K562 (cell line): ENCODE measurements around the gene GLMP. TPM values are rescaled to one million over a fixed set of nuclear protein-coding genes. Genes with fewer than 3 reads are reported as not detected.

ENCODE experiments used
- ATAC-seq: fragments of 200-7000 bp; cut with Tn5 transposase; 3 replicates; pipeline ENCODE4 v1.9.1; 2020; ENCODE audit warnings: moderate library complexity
- BruUV-seq: library from RNA; stranded (reverse); fragments of 400-500 nt; replicated peaks from 2 replicates; lab custom pipeline; 2021; lab: Mats Ljungman, UMichigan
- CTCF ChIA-PET: fragments of 300-600 bp; formaldehyde crosslinking; extraction: SDS; loops from one replicate; lab custom pipeline; 2021; ENCODE audit warnings: low intra/inter-chr PET ratio; lab: Yijun Ruan, JAX
- POLR2A ChIA-PET: fragments of 300-600, 350-650 bp; sonication (Branson Sonifier 250); formaldehyde crosslinking; extraction: SDS; loops from one replicate; lab custom pipeline; 2021; ENCODE audit warnings: antibody characterized with exemption, inconsistent platforms; lab: Yijun Ruan, JAX
- DNase-seq, 4 experiments: peaks; one replicate each; pipeline versions ENCODE4 v3.0.0 to v3.0.0-alpha.2; 2011 to 2018; ENCODE audit warnings: low spot score in 3 of 4, mixed read lengths in 3 of 4; ENCODE audit errors: extremely low read depth in 1 of 4
- FAIRE-seq: peaks from 2 replicates; lab custom pipeline; 2011; peaks lifted over from hg19 to GRCh38; lab: Jason Lieb, UNC
- H2AFZ ChIP-seq: 2 replicates; pipeline ENCODE4 v1.6.0; 2011; ENCODE audit warnings: low read depth, low read length, control low read depth, inconsistent platforms
- H3K27ac ChIP-seq: fragments of 200-600 bp; 3 replicates; pipeline ENCODE4 v1.8.0; 2011; ENCODE audit warnings: low read depth, mild to moderate bottlenecking, control low read depth, inconsistent platforms, low read length, moderate library complexity, mixed read lengths; ENCODE audit errors: extremely low read depth
- H3K27me3 ChIP-seq, 2 experiments: fragments of 300-600 bp in 1 of 2; 2 replicates in 1 of 2; 3 replicates in 1 of 2; pipeline versions ENCODE4 v1.6.0 to v1.8.0; 2011; ENCODE audit warnings: inconsistent platforms in 2 of 2, low read length in 2 of 2, mild to moderate bottlenecking in 1 of 2, mixed read lengths in 1 of 2, moderate library complexity in 1 of 2; ENCODE audit not compliant: control insufficient read depth in 2 of 2, insufficient read depth in 2 of 2
- H3K36me3 ChIP-seq: fragments of 300-600 bp; 3 replicates; pipeline ENCODE4 v1.8.0; 2011; ENCODE audit warnings: mild to moderate bottlenecking, low read length, inconsistent platforms; ENCODE audit not compliant: control insufficient read depth, insufficient read depth
- H3K4me1 ChIP-seq, 2 experiments: fragments of 200-600 bp in 1 of 2; replicated peaks in 1 of 2; 2 replicates in 1 of 2; 3 replicates in 1 of 2; pipeline versions ENCODE4 v1.5.1 to v1.8.0; 2011; ENCODE audit warnings: inconsistent platforms in 2 of 2, low read length in 2 of 2, mild to moderate bottlenecking in 1 of 2, mixed read lengths in 1 of 2, moderate library complexity in 1 of 2; ENCODE audit not compliant: control insufficient read depth in 2 of 2, insufficient read depth in 2 of 2
- H3K4me2 ChIP-seq: 2 replicates; pipeline ENCODE4 v1.6.1; 2011; ENCODE audit warnings: low read length, control low read depth, inconsistent platforms, mixed read lengths; ENCODE audit not compliant: insufficient read depth
- H3K4me3 ChIP-seq: fragments of 200-600 bp; sonication (generic), shearing (Covaris generic); 2 replicates; pipeline ENCODE4 v1.5.1; 2016; ENCODE audit warnings: control low read depth, inconsistent platforms
- H3K79me2 ChIP-seq: fragments of 200-600 bp; 3 replicates; pipeline ENCODE4 v1.8.0; 2011; ENCODE audit warnings: low read length, inconsistent platforms; ENCODE audit not compliant: control insufficient read depth, insufficient read depth
- H3K9ac ChIP-seq, 2 experiments: 2 replicates each; pipeline versions ENCODE4 v1.6.0 to v1.6.1; 2011; ENCODE audit warnings: low read depth in 2 of 2, low read length in 2 of 2, control low read depth in 1 of 2, inconsistent platforms in 1 of 2, mild to moderate bottlenecking in 1 of 2, mixed read lengths in 1 of 2; ENCODE audit not compliant: insufficient read depth in 1 of 2
- H3K9me1 ChIP-seq: one replicate; pipeline ENCODE4 v1.6.0; 2011; ENCODE audit warnings: inconsistent platforms, mild to moderate bottlenecking, low read length, moderate library complexity; ENCODE audit not compliant: control insufficient read depth, insufficient read depth
- H3K9me3 ChIP-seq: replicated peaks from 2 replicates; pipeline ENCODE4 v1.5.1; 2011; ENCODE audit warnings: low read depth, low read length, inconsistent platforms; ENCODE audit not compliant: control insufficient read depth, insufficient read depth
- H4K20me1 ChIP-seq: replicated peaks from 2 replicates; pipeline ENCODE4 v1.6.1; 2011; ENCODE audit warnings: low read length, inconsistent platforms, mixed read lengths; ENCODE audit not compliant: control insufficient read depth, insufficient read depth
- BACH1 ChIP-seq: fragments of 200-800 bp; sonication (Bioruptor generic); IDR thresholded peaks from 2 replicates; pipeline ENCODE4 v1.6.1; 2016; ENCODE audit warnings: missing genetic modification characterization, missing compliant biosample characterization
- BCL6 ChIP-seq: fragments of 250-450 bp; sonication (Bioruptor Pico); IDR thresholded peaks from 2 replicates; pipeline ENCODE4 v1.4.0; 2020
- BMI1 ChIP-seq: fragments of 150-350 bp; IDR thresholded peaks from 2 replicates; pipeline ENCODE4 v1.6.1; 2014; ENCODE audit warnings: low read length
- CGGBP1 ChIP-seq: fragments of 250-450 bp; sonication (Bioruptor Pico); IDR thresholded peaks from 2 replicates; pipeline ENCODE4 v1.9.0; 2021; ENCODE audit warnings: mild to moderate bottlenecking
- CREB1 ChIP-seq, 2 experiments: sonication (generic) in 1 of 2; formaldehyde crosslinking in 1 of 2; IDR thresholded peaks; 2 replicates each; pipeline versions ENCODE4 v1.6.1 to v1.8.0; 2012 to 2022; ENCODE audit warnings: inconsistent platforms in 1 of 2, mild to moderate bottlenecking in 1 of 2, missing genetic modification reagents in 1 of 2, moderate library complexity in 1 of 2
- ETV6 ChIP-seq, 3 experiments: fragments of 150-350 bp in 1 of 3; sonication (generic) in 1 of 3; formaldehyde crosslinking in 1 of 3; IDR thresholded peaks; 2 replicates each; pipeline versions ENCODE4 v1.6.1 to v1.8.0; 2014 to 2022; ENCODE audit warnings: borderline replicate concordance in 2 of 3, low read depth in 2 of 3, antibody characterized with exemption in 1 of 3, low read length in 1 of 3, mild to moderate bottlenecking in 1 of 3, missing genetic modification reagents in 1 of 3
- FOS ChIP-seq: IDR thresholded peaks from 3 replicates; pipeline ENCODE4 v1.6.1; 2011; ENCODE audit not compliant: insufficient read length; ENCODE audit errors: extremely low read depth
- FOSL1 ChIP-seq: fragments of 200-800 bp; sonication (Bioruptor generic); conservative IDR thresholded peaks from 2 replicates; pipeline ENCODE4 v1.6.1; 2016; ENCODE audit warnings: missing genetic modification characterization, missing compliant biosample characterization
- GABPA ChIP-seq: fragments of 200-800 bp; sonication (Bioruptor generic); conservative IDR thresholded peaks from 2 replicates; pipeline ENCODE4 v1.6.1; 2016; ENCODE audit warnings: low read depth, missing genetic modification characterization, missing compliant biosample characterization
- MAFF ChIP-seq: IDR thresholded peaks from 2 replicates; pipeline ENCODE4 v1.6.1; 2012; ENCODE audit warnings: low read length, improper control_type of control experiment
- NFRKB ChIP-seq: fragments of 450-650 bp; IDR thresholded peaks from 2 replicates; pipeline ENCODE4 v1.6.1; 2016; ENCODE audit warnings: low read depth
- POLR2A ChIP-seq: fragments of 450-650 bp; conservative IDR thresholded peaks from 2 replicates; pipeline ENCODE4 v1.6.1; 2016
- POU5F1 ChIP-seq: fragments of 150-350 bp; IDR thresholded peaks from 2 replicates; pipeline ENCODE4 v1.6.1; 2014; ENCODE audit warnings: borderline replicate concordance, low read length, low read depth, mild to moderate bottlenecking; ENCODE audit not compliant: partially characterized antibody
- XRCC3 ChIP-seq: fragments of 450-650 bp; IDR thresholded peaks from 2 replicates; pipeline ENCODE4 v1.6.1; 2017; ENCODE audit warnings: mild to moderate bottlenecking, moderate library complexity
- ZC3H4 ChIP-seq: sonication (generic); formaldehyde crosslinking; IDR thresholded peaks from 2 replicates; pipeline ENCODE4 v1.9.0; 2021; ENCODE audit warnings: missing genetic modification reagents, borderline replicate concordance
- ZNF347 ChIP-seq: fragments of 450-650 bp; formaldehyde crosslinking; IDR thresholded peaks from 2 replicates; pipeline ENCODE4 v1.4.0; 2020; ENCODE audit warnings: low read depth, mild to moderate bottlenecking, moderate library complexity
- WGBS: fragments of 100-300 bp; shearing (Covaris generic); methylation state at CpG from one replicate; pipeline ENCODE4 v1.1.6; 2016; ENCODE audit warnings: low coverage, mixed read lengths; ENCODE audit not compliant: insufficient coverage; ENCODE audit errors: missing lambda C conversion rate; 5-methylcytosine and 5-hydroxymethylcytosine counted together
- in situ Hi-C: fragments of 300-500 bp; cut with MboI; formaldehyde crosslinking; loops from 4 replicates; pipeline ENCODE4 v1.15.0; 2018; ENCODE audit warnings: inconsistent platforms, mixed read lengths
- intact Hi-C: fragments of 100-400 bp; cut with micrococcal nuclease; formaldehyde crosslinking; loops from 2 replicates; pipeline ENCODE4 v1.14.2; 2022
- polyA plus RNA-seq, 8 experiments: library from polyadenylated mRNA; depleted of rRNA in 4 of 8; stranded (reverse) in 5 of 8; unstranded in 3 of 8; fragments of >200 nt; fragmentation: Nextera tagmentation in 2 of 8; fragmentation: Illumina TruSeq in 1 of 8; extraction: Ambion mirVana in 2 of 8; extraction: Trizol in 1 of 8; gene quantifications; 2 replicates each; pipeline versions ENCODE4 v1.2.1 to v1.2.3, GENCODE V29; 2011 to 2014; ENCODE audit warnings: inconsistent platforms in 1 of 8, missing spikeins in 1 of 8
- total RNA-seq, 7 experiments: library from RNA; depleted of rRNA in 6 of 7; stranded (reverse); fragments of >200 nt in 6 of 7; fragmentation: Illumina TruSeq in 2 of 7; extraction: Trizol in 2 of 7; gene quantifications; 2 replicates each; pipeline versions ENCODE4 v1.2.1 to v1.2.3, GENCODE V29; 2011 to 2021; ENCODE audit warnings: low replicate concordance in 1 of 7
- TF ChIP-seq, protein P1 (sequence below): fragments of 150-350 bp; IDR thresholded peaks from 2 replicates; pipeline ENCODE4 v1.6.1; 2014; ENCODE audit warnings: low read depth, mild to moderate bottlenecking, low read length, borderline replicate concordance

The GLMP gene
- total and polyA plus RNA-seq, 9 of the 15 experiments (the other 6 are each of a cell fraction or from before 2014, with no cell fraction given), result 8.3 to 28.2 (median 22.4) TPM

DNA sequence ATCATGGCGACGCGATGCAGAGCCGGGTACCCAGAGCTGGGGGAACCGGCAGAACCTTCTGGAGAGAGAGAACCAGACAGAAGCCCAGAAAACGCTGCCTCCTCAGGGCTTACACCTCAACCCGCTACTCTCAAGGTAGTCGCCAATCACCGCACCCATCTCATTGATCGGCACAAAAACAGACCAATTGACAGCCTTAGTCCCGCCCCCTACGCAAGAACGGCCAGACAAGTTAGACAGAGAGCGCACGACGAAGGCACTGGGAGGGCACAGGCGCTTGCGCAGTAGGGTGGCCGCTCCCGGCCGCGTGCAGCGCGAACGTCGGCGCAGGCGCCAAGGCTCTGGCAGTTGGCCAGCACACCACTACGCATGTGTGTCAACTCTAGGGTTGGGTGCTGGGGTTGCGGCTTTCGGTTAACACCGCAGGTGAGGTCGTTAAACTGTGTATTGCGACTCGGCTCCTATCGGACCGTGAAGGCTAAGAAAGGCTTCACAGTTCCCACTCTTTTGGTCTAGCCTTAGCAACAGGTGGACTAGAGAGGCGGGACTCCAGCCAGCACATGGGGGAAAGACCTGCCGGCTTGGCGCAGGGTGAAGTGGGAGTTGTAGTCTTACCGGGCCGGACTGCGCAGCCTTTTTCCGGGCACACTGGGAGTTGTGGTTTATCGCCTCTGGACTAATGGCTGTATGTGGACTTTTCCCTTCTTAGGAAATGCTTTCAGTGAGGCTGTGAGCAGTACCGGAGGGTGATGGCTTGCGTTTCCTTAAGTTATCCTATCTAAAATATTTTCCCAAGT, 42.9 kb upstream of the GLMP start, which contains the start of the genes CCT3 and TSACC:
Gene CCT3, minus strand, starts transcription at position 113 of the 797 bp plus-strand sequence. Its CDS starts 108 bp downstream, at position 5.
Gene TSACC, plus strand, starts transcription at position 347 of the 797 bp plus-strand sequence. CDS start 1,232 bp downstream, outside the sequence.
- BruUV-seq, result no TSS peak
- intact Hi-C loops, result loop anchor here (5.0 kb wide), 1 partner anchor 164 kb away; the partner anchor contains the start of gene MEF2D
- FAIRE-seq (peak; percentile 99), ATAC-seq (peak; percentile 95), DNase-seq (peak; percentile 94 to 100 (median 98))
- H3K27ac ChIP-seq, result peak within 1 kb of the TSS; percentile 89
- in situ Hi-C loops, result no loop called here
- under 1% methylated on average over 47 of the region's 47 CpGs for WGBS
- H3K4me1 ChIP-seq, result peaks cover 0 to 9% of the 10 kb centered on the region in 2 experiments; a peak in 3 of 5 replicates
- H2AFZ ChIP-seq, result peak within 1 kb of the TSS; percentile 97
- ChIA-PET POLR2A (interaction anchor here (0.6 to 1.2 kb wide), 9 partner anchors 16 to 123 kb away, joined by 3 to 5 read pairs (median 3); no protein-coding TSS in a partner anchor), CTCF (interaction anchor here (0.6 kb wide), 1 partner anchor 107 kb away, joined by 3 read pairs; no protein-coding TSS in a partner anchor)
- H3K4me2 ChIP-seq, result peak within 1 kb of the TSS; percentile 90
- peaks cover 35% of the 10 kb centered on the region for H3K36me3 ChIP-seq
- H3K9ac ChIP-seq, result peak within 1 kb of the TSS; percentile 94 to 96
- no peaks in the 10 kb centered on the region for H3K9me1 ChIP-seq
- H4K20me1 ChIP-seq, result peaks cover 20% of the 10 kb centered on the region
- H3K79me2 ChIP-seq, result peaks cover 51% of the 10 kb centered on the region
- H3K9me3 ChIP-seq, result no peaks in the 10 kb centered on the region
- H3K27me3 ChIP-seq, result no peaks in the 10 kb centered on the region
- H3K4me3 ChIP-seq, result peak within 1 kb of the TSS; percentile 63
- TF ChIP-seq BCL6 (CRISPR knock-in tag), result no peak
- TF ChIP-seq POLR2A, result peak; percentile 95
- TF ChIP-seq, protein P1, sequence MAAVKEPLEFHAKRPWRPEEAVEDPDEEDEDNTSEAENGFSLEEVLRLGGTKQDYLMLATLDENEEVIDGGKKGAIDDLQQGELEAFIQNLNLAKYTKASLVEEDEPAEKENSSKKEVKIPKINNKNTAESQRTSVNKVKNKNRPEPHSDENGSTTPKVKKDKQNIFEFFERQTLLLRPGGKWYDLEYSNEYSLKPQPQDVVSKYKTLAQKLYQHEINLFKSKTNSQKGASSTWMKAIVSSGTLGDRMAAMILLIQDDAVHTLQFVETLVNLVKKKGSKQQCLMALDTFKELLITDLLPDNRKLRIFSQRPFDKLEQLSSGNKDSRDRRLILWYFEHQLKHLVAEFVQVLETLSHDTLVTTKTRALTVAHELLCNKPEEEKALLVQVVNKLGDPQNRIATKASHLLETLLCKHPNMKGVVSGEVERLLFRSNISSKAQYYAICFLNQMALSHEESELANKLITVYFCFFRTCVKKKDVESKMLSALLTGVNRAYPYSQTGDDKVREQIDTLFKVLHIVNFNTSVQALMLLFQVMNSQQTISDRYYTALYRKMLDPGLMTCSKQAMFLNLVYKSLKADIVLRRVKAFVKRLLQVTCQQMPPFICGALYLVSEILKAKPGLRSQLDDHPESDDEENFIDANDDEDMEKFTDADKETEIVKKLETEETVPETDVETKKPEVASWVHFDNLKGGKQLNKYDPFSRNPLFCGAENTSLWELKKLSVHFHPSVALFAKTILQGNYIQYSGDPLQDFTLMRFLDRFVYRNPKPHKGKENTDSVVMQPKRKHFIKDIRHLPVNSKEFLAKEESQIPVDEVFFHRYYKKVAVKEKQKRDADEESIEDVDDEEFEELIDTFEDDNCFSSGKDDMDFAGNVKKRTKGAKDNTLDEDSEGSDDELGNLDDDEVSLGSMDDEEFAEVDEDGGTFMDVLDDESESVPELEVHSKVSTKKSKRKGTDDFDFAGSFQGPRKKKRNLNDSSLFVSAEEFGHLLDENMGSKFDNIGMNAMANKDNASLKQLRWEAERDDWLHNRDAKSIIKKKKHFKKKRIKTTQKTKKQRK, result peak; percentile 40; the same call in 1 of the 2 replicates
- TF ChIP-seq GABPA (tag), result peak; percentile 73
- TF ChIP-seq BACH1 (tag), result peak; percentile 19; the same call in 1 of the 2 replicates
- TF ChIP-seq MAFF, result no peak
- TF ChIP-seq NFRKB, result peak; percentile 49; the same call in 1 of the 2 replicates
- TF ChIP-seq ZNF347 (CRISPR knock-in tag), result no peak
- peak; percentile 62 for TF ChIP-seq POU5F1
- no peak for TF ChIP-seq XRCC3
- TF ChIP-seq FOSL1 (tag), result peak; percentile 27; the same call in 1 of the 2 replicates
- TF ChIP-seq CREB1 (IDR thresholded peaks at IDR 0.05), result peak; percentile 75
- TF ChIP-seq CREB1 (CRISPR knock-in tag; IDR thresholded peaks at IDR 0.05), result peak; percentile 88; the same call in 1 of the 2 replicates
- no peak for TF ChIP-seq ZC3H4 (CRISPR knock-in tag)
- TF ChIP-seq ETV6 (IDR thresholded peaks at IDR 0.05; ENCODE audit: borderline replicate concordance in 1 of 2, low read depth in 2 of 2, low read length in 1 of 2), result no peak
- TF ChIP-seq ETV6 (CRISPR knock-in tag; IDR thresholded peaks at IDR 0.05; ENCODE audit: borderline replicate concordance), result no peak
- TF ChIP-seq CGGBP1 (CRISPR knock-in tag), result no peak
- peak; percentile 97 for TF ChIP-seq FOS
- TF ChIP-seq BMI1, result no peak
